HG02973 (cell line): ENCODE measurements around the gene CYP2U1.
"Not testable (repeated sequence)": the region's sequence is repeated elsewhere in the genome, so short reads cannot be mapped to it uniquely, and the experiment has no call there.

Experiments used
- ATAC-seq: cut with Tn5 transposase; IDR thresholded peaks from one replicate; pipeline ENCODE4 v1.9.1; 2021; ENCODE audit warnings: moderate library complexity; ENCODE audit not compliant: unreplicated experiment

The CYP2U1 gene

DNA sequence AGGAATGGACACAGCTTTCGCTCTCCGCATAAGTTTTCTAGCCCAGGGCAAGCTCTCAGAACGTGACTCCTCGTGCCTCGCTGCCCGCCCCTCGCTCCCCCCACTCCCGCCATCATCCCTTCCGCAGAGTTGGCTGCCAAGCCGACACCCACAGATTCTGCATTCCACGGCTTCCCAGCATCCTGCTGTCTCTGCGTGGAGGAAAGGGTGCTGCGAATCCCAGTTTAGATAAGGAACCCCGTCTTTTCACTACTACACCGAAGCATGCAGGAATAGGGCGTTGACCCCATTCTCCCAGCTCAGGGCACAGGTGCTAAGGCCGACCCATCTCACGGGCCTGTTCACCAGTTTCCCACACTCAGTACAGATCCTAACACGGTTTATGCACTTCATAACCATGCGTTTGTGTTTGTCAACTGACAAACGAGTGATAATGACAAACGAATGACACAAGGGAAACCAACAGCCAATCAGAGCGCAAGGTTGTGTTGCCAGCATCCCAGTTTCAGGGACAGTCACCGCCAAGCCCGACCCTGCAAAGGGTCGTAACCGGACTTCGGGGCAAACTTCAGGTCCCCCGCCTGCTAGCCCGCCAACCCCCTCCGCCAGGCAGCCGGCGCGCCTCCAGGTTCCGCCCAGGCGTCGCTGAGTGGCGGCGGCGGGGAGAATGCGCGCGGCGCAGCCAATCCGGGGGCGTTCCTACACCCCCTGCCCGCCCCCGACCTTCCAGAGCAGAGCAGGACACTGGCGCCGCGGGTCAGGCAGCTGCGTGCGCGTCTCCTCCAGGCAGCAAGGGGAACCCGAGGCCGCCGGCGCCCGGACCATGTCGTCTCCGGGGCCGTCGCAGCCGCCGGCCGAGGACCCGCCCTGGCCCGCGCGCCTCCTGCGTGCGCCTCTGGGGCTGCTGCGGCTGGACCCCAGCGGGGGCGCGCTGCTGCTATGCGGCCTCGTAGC, at the start of gene CYP2U1:
Gene CYP2U1 (plus strand): TSS at position 729 of the 954 bp plus-strand sequence. CDS start 95 bp downstream, at position 824.
- peak; percentile 92 for ATAC-seq

DNA sequence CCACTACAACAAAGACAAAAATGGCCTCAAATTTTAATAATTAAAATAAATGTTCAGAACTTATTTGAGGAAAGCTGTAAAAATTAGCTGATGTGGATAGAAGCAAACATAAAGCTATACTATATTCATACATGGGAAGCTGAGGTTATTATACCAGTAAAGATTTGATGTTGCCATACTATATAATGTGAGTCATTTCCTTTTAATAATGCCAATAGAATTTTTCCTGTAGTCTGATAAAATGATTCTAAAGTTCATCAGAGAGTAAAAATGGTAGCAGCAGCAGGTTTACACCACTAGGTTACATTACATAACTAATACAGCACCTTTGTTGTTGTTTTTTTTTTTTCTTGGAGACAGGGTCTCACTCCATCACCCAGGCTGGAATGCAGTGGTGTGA, 45.5 kb upstream of the CYP2U1 start:
- ATAC-seq, result no peak

DNA sequence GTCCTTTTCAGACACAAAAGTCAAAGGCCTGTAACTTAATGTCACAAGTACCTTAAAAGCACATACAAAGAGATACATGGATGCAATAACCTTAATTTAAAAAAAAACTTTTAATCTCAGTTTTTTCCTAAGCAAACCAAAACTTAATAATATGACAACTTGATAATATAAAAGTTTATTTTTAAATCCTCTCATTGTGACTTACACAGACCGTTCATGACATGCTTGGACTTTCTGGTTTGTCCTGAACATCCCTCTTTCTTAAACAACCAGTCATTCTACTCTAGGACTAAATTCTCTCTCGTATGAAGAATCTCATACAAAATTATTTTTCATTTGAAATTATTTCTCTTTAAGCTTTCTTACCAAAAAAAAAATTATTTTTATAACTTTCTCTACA, 43.1 kb upstream of the CYP2U1 start:
- no peak for ATAC-seq

DNA sequence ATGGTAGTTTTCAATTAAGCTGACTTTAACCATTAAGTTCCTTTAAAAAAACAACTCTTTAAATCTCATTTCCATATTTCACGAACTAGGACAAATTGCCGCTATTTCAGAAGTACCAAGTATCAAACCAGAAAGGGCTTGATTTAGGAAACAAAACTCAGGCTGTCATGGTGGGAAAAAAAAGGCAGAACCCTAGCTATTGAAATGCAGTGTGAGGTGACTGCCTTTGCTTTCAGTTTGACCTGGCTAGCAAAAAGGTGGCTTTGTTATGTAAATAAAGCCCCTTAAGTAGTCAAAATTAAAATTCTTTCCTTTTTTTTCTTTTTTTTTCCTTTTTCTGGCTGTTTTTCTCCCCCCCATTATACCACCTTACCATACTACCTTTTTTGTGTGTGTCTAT, 40.6 kb upstream of the CYP2U1 start:
- no peak for ATAC-seq

DNA sequence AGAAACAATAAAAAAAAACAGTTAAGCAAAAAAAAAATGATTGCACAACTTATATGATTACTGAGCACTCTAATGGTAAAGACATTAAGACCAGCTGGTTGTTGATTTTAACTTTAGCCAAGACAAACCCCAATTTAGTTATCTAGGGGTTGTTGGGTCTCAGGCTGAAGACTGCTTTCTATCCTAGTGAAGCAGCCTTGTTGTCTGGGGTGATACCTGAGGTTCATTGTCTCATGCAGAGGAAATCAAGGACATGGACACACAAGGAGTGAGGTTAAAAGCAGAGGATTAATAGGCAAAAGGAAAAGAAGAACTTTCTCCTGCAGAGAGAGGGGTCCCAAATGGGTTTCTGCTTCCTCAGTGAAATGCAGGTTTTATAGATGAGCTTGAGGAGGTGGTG, 40.0 kb upstream of the CYP2U1 start:
- no peak for ATAC-seq

DNA sequence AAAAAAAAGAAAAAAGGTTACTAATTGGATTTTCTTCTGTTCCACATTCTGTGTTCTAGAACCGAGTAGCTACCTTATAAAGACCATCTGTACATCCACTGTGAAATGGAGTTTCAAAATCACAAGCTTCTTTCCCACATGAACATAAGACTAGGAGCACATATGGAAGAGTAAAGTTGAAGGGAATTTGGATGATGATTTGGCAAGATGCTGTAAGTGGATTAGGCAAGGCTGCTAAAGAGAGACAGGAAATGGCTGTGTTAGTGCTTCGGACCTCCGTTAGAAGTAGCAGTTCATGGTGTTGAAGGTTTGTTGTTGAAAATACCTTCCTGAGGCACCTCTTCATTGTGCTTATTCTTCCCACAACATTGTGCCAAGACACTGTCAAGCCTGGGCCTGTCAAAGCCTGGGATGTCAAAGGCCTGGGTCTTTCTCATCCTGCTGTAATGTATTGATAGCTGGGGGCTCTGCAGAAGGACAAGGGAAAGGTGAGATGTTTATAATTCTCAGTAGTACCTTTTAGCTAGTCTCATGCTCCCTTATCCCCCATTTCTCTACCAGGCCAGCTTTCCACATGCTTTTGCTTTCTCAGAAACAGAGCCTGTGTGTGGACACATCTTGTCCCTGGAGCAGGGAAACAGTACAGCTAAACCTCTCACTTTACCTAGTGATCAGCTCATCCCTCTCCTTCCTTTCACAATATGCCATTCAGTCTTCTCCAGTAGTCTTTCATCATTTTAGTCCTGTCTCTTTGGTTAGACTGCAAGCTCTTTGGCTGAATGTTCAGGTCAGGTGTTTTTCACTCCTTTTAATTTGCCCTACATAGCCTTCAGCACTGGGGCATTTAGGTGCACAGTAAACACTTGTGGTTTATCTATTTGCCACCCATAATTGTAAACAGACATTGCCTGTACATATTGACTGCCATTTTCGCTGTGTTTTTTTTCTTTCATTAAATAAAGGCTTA, 37.9 kb upstream of the CYP2U1 start:
- ATAC-seq, result no peak

DNA sequence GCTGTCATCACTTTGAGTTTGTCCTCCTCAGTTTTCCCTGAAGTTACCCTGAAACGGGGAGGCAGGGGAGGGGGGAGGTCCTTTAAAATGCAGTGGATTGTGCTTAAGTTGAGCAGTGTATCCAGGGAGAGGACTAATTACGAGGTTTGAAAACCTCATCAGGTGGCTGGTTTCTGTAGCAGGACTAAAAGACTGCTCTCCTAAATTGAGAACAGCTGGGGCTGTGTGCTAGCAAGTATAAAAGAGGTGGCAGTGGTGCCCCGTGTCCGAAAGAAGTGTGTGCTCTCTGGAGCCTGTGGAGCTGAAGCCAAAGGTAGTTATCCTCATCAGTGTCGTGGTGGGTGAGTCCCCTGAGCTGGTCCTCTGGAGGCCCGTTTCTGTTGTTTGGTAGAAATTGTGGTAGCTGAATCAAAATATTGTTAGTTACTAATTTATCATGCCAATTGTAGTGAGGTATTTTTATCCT, 37.2 kb upstream of the CYP2U1 start:
- no peak for ATAC-seq

DNA sequence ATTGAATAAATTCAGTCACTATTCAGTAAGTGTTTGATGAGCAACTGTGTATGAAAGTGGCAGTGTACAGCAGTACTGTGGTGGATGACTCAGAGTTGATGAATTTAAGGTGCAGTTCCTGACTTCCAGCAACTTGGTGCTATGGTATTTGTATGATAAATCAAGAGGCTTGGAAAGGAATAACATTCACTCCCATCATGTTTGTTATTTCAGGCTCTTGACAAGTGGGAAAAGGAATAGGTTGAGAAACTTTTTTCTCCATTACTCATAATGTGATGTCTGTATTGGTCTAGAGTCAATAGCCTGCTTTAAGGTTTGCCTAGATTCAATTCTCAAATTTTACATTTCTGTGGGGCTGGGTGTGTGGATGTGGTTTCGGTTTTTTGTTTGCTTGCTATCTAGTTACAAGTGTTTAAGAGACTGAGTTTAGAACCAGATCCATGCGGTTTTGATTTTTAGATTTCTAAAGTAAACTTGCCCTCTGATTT, 35.1 kb upstream of the CYP2U1 start:
- ATAC-seq, result peak; percentile 46

DNA sequence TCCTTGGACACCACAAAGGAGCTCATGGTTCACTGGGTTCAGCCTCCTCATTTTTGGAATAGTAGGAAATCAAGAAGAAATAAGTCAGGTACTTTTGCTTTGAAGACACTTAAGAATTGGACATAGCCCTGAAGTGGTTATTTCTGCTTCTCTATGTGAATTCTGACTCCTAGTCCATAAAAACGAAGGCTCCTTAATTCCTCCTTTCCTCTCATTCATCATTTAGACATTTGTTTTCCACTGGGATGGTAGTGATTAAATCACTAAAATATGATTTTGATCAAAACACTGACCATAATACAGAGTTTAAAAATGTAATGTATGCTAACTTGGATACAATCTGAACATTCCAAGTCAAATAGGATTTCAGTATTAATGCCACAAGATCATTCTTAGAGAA, 34.7 kb upstream of the CYP2U1 start:
- ATAC-seq, result no peak

DNA sequence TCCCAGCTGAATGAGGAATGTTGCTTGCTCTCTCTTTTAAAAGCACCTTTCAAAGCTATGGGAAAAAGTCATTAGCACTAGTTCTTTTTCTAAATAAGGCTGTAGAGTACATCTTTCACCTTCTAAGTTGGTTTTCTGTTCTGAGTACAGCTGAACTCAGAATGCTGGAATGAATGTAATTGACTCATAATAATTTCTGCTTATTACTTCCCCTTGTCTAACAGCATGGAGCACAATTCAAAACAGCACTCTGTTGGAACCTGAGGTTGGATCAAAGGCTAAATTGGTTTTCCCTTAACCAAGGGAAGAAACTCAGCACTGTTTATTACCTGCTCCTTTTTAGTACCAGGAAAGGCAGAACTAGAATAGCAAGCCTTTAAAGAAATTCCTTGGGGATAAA, 33.5 kb upstream of the CYP2U1 start:
- no peak for ATAC-seq

DNA sequence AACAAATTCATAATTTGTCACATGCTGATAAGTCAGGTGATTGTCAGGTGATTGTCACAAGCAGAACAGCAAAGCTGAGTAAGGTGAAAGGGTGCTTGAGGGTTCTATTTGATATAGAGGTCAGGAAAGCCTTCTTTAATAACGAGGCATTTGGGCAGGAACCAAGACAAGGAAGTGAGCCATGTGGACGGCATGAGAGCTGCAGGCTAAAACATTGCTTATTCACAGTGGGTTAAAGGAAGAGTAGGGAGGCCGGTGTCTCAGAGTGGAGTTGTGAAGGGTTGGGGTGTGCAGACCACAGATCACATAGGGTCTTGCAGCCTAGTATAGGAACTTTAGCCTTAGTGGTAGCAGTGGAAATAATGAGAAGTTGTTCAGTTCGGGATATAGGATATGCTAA, 31.3 kb upstream of the CYP2U1 start:
- ATAC-seq, result no peak

DNA sequence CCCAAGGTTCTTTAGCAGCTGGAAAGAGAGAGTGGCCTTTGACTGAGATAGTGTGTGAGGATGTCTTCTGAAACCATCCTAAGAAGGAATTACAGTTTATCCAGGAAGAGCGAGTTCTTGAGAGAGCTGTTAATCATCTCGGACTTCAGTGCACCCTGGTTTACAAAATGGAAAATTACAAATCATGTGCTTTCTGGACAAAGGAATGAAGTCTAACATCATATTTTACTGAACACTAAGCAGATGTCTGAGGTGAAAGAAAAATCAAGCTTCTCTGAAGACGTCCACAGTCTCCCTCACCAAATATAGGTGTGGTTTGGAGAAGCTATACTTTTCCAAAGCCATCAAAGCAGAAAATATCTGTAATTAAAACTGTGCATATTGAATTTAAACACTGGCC, 30.8 kb upstream of the CYP2U1 start:
- ATAC-seq, result no peak

DNA sequence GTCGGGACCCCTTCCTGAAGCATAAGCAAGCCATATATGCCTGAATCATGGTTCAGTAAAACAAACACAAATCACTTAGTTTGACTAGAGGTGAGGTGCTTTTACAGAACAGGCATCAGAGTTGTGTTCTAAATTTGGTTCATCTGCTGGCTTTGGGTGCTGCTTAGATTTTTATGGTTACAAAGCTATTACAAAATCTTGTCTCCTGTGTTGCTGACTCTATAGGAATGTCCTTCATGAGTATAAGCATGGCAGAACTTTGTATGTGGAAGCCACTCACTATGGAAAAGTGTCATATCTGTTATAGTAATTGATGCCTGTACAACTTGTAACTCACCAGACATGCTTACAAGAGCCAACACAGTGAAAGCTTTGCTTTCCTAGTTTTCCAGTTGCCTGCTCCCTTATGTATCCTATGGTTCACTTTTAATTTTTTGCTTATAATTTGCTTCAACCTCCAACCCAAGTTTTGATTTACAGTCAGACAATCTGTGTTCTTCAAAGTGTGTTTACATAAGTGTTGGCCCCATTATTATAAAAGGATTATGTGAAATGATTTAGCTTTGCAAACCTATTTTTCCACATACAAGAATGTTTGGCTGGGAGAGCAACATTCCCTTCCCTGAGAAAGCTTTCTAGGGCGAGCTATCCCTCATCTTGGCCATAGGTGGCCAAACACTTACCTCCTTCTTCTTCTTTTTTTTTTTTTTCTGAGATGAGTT, 30.0 kb upstream of the CYP2U1 start:
- no peak for ATAC-seq

DNA sequence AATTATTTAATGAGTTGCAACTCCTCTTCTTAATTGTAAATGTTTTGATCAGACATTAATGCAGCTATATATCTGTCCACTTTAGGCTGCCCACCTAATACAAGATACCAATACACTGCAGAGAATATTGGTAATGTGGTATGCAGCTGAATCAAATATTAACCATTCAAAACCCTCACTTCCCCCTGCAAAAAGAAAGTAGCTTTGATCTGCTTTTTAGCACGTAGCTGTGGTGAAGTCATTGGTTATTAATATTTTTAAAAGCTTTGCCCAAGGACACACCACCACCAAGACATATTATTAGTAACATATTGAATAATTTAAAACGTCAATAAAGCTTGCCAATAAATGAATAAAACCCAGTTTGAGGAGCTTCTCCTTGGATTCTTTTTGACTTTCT, 28.6 kb upstream of the CYP2U1 start:
- ATAC-seq, result peak; percentile 67

DNA sequence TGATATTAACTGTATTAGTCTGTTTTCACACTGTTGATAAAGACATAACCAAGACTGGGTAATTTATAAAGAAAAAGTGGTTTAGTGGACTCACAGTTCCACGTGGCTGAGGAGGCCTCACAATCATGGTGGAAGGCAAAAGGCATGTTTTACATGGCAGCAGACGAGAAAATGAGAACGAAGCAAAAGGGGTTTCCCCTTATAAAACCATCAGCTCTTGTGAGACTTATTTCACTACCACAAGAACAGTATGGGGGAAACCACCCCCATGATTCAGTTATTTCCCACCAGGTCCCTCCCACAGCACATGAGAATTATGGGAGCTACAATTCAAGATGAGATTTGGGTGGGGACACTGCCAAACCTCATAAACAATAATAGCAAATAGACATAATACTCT, 26.3 kb upstream of the CYP2U1 start:
- ATAC-seq, result not testable (repeated sequence)

DNA sequence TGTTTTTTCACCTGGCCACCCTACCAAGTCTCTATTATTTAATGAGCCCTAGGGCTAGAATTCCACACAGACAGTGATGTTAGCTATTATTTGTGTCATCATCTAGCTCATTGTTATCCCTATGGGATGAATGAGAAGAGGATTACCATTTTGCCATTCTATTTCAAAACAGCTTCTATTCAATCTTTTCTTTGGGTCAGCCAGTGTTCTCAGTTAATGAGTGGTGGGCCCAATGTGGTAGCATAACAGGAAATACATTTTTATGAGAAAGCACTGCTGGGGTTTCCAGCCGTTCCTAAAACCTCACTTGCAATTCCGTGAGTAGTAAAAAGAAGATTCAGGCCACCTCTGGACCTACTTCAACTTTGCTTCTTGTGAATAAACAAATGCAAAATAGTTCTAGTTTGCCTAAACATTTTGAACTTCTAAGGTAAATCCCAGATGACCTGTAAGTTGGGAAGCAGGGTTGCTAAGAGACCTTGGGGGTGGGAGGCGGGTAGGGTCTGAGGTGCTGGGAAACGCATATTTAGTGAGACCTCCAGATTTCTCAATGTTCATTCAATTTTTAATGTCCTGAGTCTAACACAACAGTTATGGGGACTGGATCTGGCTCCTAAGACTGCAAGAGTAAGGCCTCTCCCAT, 24.8 kb upstream of the CYP2U1 start:
- ATAC-seq, result no peak

DNA sequence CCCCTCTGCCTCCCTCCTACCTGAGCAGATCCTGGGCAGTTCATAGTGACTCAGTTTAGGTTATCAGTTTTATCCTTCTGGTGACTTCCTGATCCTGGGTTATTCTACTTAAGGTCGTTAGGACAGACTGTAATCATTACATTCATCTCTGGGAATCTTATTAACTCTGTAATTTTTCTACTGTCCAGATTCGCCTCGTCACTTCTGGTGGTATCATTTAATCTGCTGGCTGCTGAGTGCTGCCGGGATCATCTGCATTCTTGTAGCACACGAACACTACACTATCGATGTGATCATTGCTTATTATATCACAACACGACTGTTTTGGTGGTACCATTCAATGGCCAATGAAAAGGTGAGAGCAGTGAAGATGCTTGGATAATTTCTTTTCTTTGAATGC, 23.0 kb upstream of the CYP2U1 start:
- no peak for ATAC-seq

DNA sequence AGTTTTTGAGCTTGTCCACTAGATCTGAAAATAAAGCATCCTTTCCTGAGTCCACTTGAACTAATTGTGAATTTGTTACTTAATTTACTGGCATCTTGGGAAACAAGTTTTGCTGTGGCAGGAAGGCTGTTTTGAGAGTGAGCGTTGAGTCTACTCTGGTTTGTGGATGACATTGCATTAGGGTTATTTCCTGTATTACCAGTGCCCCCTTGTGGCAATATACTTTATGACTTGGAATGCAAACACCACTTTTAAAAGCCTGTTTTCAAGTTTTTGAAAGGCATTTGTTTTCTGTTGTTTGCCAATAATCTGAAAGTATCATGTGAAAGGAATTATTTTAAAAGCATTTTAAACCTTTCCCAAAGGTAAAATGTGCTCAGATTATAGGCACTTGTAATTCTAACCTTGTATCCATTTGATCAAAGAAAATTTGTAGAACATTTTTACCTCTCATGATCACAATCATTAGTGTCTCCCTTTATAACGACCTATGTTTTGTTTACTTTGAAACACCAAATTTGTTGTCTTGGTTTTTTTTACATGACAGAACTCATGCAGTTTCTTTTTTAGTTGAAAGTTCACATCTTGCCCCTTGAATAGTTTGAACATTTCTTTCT, 18.0 kb upstream of the CYP2U1 start:
- peak; percentile 90 for ATAC-seq

DNA sequence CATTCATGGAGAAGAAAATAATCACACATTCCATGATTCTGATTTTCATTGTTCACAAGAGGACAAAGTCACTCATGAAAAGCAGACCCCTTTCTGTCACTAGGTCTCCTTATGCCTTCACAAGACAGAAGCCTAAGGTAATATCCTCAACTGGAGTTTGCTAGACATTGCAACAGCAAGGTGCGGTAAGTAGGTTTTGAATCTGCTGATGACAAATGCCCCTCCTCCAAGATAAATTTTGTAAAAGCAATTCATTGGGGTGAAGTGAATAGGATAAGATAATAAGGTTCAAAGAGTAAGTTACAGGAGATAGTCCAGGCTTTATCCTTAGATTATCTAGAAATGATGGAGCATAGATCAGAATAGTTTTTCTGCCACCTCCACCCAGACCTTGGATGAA, 16.1 kb upstream of the CYP2U1 start:
- no peak for ATAC-seq

DNA sequence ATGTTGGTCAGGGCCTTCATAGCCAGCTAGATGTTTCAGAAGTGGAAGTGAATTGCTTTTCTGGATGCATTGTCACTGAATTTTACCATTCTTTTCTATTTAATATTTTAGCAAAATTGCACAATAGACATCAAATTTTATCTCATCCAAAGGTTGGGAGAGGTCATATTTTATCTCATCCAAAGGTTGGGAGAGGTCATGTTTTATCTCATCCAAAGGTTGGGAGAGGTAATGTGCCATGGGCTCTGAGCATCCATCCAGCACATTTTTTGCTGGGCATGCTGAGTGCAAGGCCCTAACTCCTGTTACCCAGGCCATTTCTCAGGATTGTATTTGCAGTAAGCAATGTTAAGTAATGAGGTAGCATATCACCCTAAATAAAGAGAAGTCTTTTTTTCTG, 14.7 kb upstream of the CYP2U1 start:
- ATAC-seq, result no peak
